Activated B cell treated with CpG ODN at 0.5 μM for 24 hours (primary cell): Measurements from ENCODE around the gene SYNE1. TPM values are rescaled to one million over a fixed set of nuclear protein-coding genes. Genes with fewer than 3 reads are reported as not detected.

Source experiments
- ATAC-seq: fragments of 200-7000 bp; cut with Tn5 transposase; one replicate; pipeline ENCODE4 v1.10.0; 2021; ENCODE audit warnings: low read depth, mild to moderate bottlenecking, moderate library complexity
- CTCF ChIA-PET: fragments of 350-600 bp; sonication (Branson Sonifier 250); formaldehyde crosslinking; loops from one replicate; lab custom pipeline; 2021; ENCODE audit warnings: antibody characterized with exemption; lab: Charles Lee
- POLR2A ChIA-PET: fragments of 350-600 bp; sonication (Branson Sonifier 250); formaldehyde crosslinking; loops from one replicate; lab custom pipeline; 2021; ENCODE audit warnings: antibody characterized with exemption; lab: Charles Lee
- DNase-seq: peaks from one replicate; pipeline ENCODE4 v3.0.0; 2022
- H3K27ac Mint-ChIP-seq: one replicate; pipeline ENCODE4 v1.8.0; 2020; ENCODE audit warnings: mixed read lengths
- H3K27me3 Mint-ChIP-seq: one replicate; pipeline ENCODE4 v1.8.0; 2021; ENCODE audit warnings: mixed read lengths
- H3K36me3 Mint-ChIP-seq: one replicate; pipeline ENCODE4 v1.8.0; 2021; ENCODE audit warnings: low read depth, mixed read lengths
- H3K4me1 Mint-ChIP-seq: one replicate; pipeline ENCODE4 v1.8.0; 2021; ENCODE audit warnings: mixed read lengths
- H3K4me3 Mint-ChIP-seq: one replicate; pipeline ENCODE4 v1.8.0; 2020; ENCODE audit warnings: mild to moderate bottlenecking, mixed read lengths
- H3K9me3 Mint-ChIP-seq: one replicate; pipeline ENCODE4 v1.8.0; 2020; ENCODE audit warnings: mixed read lengths
- CTCF ChIP-seq: fragments of 200-600 bp; IDR thresholded peaks from one replicate; pipeline ENCODE4 v1.8.0; 2022; ENCODE audit warnings: antibody characterized with exemption, mild to moderate bottlenecking
- intact Hi-C: fragments of 100-400 bp; cut with micrococcal nuclease; formaldehyde crosslinking; loops from one replicate; pipeline ENCODE4 v1.15.1; 2024
- total RNA-seq: library from RNA; stranded (reverse); gene quantifications from 2 replicates; pipeline ENCODE4 v1.2.3, GENCODE V29; 2022

The SYNE1 gene
- total RNA-seq, 1 donor from 2014 or later = 74.9 TPM

DNA sequence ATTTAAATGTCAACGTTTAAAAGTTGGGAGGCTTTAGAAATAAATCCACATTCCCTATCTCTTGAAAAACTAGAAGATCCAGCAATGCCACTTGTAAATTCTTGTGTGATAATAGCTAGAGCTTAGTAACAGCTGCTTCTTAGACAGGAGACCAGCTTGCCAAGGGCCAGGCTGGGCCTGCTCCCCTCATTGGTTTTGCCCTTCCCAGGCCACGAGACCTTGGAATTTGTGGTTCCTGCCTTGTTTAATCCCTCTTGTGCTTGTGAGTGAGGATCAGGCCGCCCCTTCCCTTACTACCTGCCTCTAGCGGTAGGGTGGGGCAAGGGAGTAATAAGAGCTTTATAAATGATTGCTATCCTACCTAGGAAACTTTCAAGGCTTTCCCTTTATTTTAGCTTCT is 363.5 kb downstream of the SYNE1 start:
- Mint-ChIP-seq H3K27ac (no peak overlapping the region), H3K36me3 (peaks cover 54% of the 10 kb centered on the region), H3K4me3 (no peak overlapping the region), H3K27me3 (no peaks in the 10 kb centered on the region), H3K4me1 (no peaks in the 10 kb centered on the region), H3K9me3 (no peaks in the 10 kb centered on the region)
- intact Hi-C loops = loop anchor here (2.0 kb wide), 1 partner anchor 65 kb away; no protein-coding TSS in a partner anchor
- DNase-seq (no peak), ATAC-seq (no peak)
- ChIA-PET POLR2A (no interaction called here), CTCF (no interaction called here)
- no peak for TF ChIP-seq CTCF

- intact Hi-C loops = loop anchor here (2.0 kb wide), 1 partner anchor 66 kb away; no protein-coding TSS in a partner anchor
- ChIA-PET POLR2A (no interaction called here), CTCF (no interaction called here)
- no peaks in the 10 kb centered on the region for H3K27me3 Mint-ChIP-seq
- H3K4me3 Mint-ChIP-seq = no peak overlapping the region
- no peak for ATAC-seq
- TF ChIP-seq CTCF = no peak
- H3K27ac Mint-ChIP-seq = no peak overlapping the region
- peaks cover 52% of the 10 kb centered on the region for H3K36me3 Mint-ChIP-seq
- DNase-seq = no peak
- no peaks in the 10 kb centered on the region for H3K4me1 Mint-ChIP-seq
- no peaks in the 10 kb centered on the region for H3K9me3 Mint-ChIP-seq
Observed at GRCh38 chr6:152273002-152273401, 364.2 kb downstream of the SYNE1 start.

DNA sequence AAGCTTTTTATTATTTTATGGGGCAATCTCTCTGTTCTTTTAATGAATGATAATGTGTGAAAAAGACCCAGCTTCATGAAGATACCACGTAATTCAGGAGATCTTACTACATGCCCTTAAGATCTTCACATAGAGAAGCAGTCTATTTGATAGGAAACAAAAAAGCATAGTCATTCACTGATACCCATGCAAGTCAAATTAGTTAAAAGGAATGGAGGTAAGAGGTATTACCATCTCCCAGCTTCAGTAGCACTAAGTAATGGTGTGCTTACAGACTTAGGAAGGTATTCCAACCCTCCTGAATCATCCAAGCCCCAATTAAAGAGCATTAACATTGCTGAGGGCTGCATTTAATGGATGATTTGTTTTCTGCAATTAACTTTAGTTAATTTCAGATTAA is 364.7 kb downstream of the SYNE1 start:
- H3K4me1 Mint-ChIP-seq = no peaks in the 10 kb centered on the region
- ATAC-seq = no peak
- CTCF ChIA-PET = no interaction called here
- peaks cover 52% of the 10 kb centered on the region for H3K36me3 Mint-ChIP-seq
- intact Hi-C loops = loop anchor here (2.0 kb wide), 1 partner anchor 66 kb away; no protein-coding TSS in a partner anchor
- POLR2A ChIA-PET = no interaction called here
- no peak overlapping the region for H3K27ac Mint-ChIP-seq
- DNase-seq = no peak
- TF ChIP-seq CTCF = no peak
- H3K4me3 Mint-ChIP-seq = no peak overlapping the region
- no peaks in the 10 kb centered on the region for H3K27me3 Mint-ChIP-seq
- no peaks in the 10 kb centered on the region for H3K9me3 Mint-ChIP-seq

GRCh38 chr6:152271776-152272464 is 365.2 kb downstream of the SYNE1 start:
- no peak overlapping the region for H3K27ac Mint-ChIP-seq
- no peak overlapping the region for H3K4me3 Mint-ChIP-seq
- H3K36me3 Mint-ChIP-seq = peaks cover 51% of the 10 kb centered on the region
- CTCF ChIA-PET = interaction anchor here (1.0 to 1.9 kb wide), 2 partner anchors 19 to 507 kb away, joined by 3 to 6 read pairs; no protein-coding TSS in a partner anchor
- no peaks in the 10 kb centered on the region for H3K27me3 Mint-ChIP-seq
- ATAC-seq = no peak
- intact Hi-C loops = loop anchor here (2.0 kb wide), 1 partner anchor 67 kb away; no protein-coding TSS in a partner anchor
- no peak for DNase-seq
- no peaks in the 10 kb centered on the region for H3K9me3 Mint-ChIP-seq
- TF ChIP-seq CTCF = no peak
- H3K4me1 Mint-ChIP-seq = no peaks in the 10 kb centered on the region
- POLR2A ChIA-PET = no interaction called here

- no peak for TF ChIP-seq CTCF
- ChIA-PET POLR2A (no interaction called here), CTCF (interaction anchor here (1.0 to 1.9 kb wide), 4 partner anchors 146 to 594 kb away, joined by 3 to 6 read pairs (median 4); no protein-coding TSS in a partner anchor)
- intact Hi-C loops = no loop called here
- peaks cover 49% of the 10 kb centered on the region for H3K36me3 Mint-ChIP-seq
- H3K4me1 Mint-ChIP-seq = no peaks in the 10 kb centered on the region
- no peaks in the 10 kb centered on the region for H3K27me3 Mint-ChIP-seq
- ATAC-seq (no peak), DNase-seq (no peak)
- H3K4me3 Mint-ChIP-seq = no peak overlapping the region
- no peaks in the 10 kb centered on the region for H3K9me3 Mint-ChIP-seq
- no peak overlapping the region for H3K27ac Mint-ChIP-seq
Observed at GRCh38 chr6:152270301-152270925, 366.7 kb downstream of the SYNE1 start.
